Activated naive CD8-positive, alpha-beta T cell treated with anti-CD3 and anti-CD28 coated beads, Interleukin-2, amount 10 ng/mL, durations not matched to agents 7 days and 5 days (primary cell): ENCODE results near the gene SCAMP3. TPM values are rescaled to one million over a fixed set of nuclear protein-coding genes. Genes with fewer than 3 reads are reported as not detected.

Source experiments
- ATAC-seq: fragments of 150-1000 bp; cut with Tn5 transposase; one replicate; pipeline ENCODE4 v1.10.0; 2021; ENCODE audit warnings: low read depth, moderate library complexity
- POLR2A ChIA-PET: fragments of 350-600 bp; sonication (Branson Sonifier 250); formaldehyde crosslinking; loops from one replicate; lab custom pipeline; 2021; ENCODE audit warnings: antibody characterized with exemption; lab: Charles Lee
- DNase-seq: peaks from one replicate; pipeline ENCODE4 v3.0.0; 2021
- H3K27ac Mint-ChIP-seq: one replicate; pipeline ENCODE4 v1.8.0; 2022; ENCODE audit warnings: mild to moderate bottlenecking, mixed read lengths
- H3K27me3 Mint-ChIP-seq: one replicate; pipeline ENCODE4 v1.8.0; 2022; ENCODE audit warnings: mild to moderate bottlenecking, moderate library complexity, mixed read lengths
- H3K36me3 Mint-ChIP-seq: one replicate; pipeline ENCODE4 v1.8.0; 2021; ENCODE audit warnings: mild to moderate bottlenecking, mixed read lengths
- H3K4me1 Mint-ChIP-seq: one replicate; pipeline ENCODE4 v1.8.0; 2021; ENCODE audit warnings: mixed read lengths
- H3K4me3 Mint-ChIP-seq: one replicate; pipeline ENCODE4 v1.8.0; 2022; ENCODE audit warnings: mild to moderate bottlenecking, moderate library complexity, mixed read lengths
- H3K9me3 Mint-ChIP-seq: one replicate; pipeline ENCODE4 v1.8.0; 2021; ENCODE audit warnings: mixed read lengths
- total RNA-seq, 2 experiments: library from RNA; stranded (reverse); gene quantifications; one replicate each; pipeline ENCODE4 v1.2.3, GENCODE V29; 2021

The SCAMP3 gene
- total RNA-seq, 2 experiments from 2014 or later: 81.7 to 84.2 TPM

DNA sequence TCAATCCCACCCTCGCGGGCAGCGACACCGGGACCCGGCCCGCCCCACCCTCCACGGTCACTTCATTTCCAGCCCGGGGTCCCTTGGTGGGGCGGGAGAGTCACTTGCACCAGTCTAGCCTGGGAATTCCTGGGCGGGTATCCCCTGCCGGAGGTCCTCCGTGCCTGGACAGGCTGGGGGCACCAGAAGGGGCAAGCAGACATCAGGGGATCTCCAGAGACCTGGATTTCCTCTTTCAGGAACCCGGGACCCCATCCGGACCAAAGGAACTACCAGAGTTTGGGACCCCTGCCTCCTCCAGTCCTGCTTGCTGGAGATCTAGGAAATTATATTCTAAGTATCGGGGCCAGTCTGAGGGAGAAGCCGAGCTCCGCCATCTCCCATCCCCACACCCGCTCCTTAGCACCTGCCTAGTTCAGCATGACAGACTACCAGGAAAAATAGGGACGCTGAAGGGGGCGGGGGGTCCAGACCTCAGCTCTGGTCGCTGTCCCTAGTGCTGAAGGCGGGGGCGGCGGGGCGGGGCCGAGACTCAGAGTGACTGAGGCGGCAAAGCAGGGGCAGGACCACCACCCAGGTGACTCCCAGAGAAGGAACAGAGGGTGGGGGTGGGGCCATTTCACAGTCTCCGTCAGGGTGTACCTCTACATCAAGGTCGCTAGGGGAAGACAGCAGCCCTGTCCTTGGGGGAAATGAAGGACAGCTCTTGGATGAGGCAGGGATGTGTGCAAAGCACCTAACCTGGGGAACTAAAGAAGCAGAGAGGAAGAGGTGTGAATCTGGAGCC is 15.9 kb upstream of the SCAMP3 start:
- ATAC-seq (peak; percentile 24), DNase-seq (peak; percentile 74)
- Mint-ChIP-seq H3K4me1 (peaks cover 18% of the 10 kb centered on the region), H3K27ac (no peak overlapping the region), H3K27me3 (no peaks in the 10 kb centered on the region), H3K4me3 (peak overlapping the region; percentile 75), H3K9me3 (no peaks in the 10 kb centered on the region), H3K36me3 (no peaks in the 10 kb centered on the region)
- POLR2A ChIA-PET: interaction anchor here (0.6 to 1.3 kb wide), 3 partner anchors 29 to 213 kb away, joined by 3 to 5 read pairs (median 3); no protein-coding TSS in a partner anchor

DNA sequence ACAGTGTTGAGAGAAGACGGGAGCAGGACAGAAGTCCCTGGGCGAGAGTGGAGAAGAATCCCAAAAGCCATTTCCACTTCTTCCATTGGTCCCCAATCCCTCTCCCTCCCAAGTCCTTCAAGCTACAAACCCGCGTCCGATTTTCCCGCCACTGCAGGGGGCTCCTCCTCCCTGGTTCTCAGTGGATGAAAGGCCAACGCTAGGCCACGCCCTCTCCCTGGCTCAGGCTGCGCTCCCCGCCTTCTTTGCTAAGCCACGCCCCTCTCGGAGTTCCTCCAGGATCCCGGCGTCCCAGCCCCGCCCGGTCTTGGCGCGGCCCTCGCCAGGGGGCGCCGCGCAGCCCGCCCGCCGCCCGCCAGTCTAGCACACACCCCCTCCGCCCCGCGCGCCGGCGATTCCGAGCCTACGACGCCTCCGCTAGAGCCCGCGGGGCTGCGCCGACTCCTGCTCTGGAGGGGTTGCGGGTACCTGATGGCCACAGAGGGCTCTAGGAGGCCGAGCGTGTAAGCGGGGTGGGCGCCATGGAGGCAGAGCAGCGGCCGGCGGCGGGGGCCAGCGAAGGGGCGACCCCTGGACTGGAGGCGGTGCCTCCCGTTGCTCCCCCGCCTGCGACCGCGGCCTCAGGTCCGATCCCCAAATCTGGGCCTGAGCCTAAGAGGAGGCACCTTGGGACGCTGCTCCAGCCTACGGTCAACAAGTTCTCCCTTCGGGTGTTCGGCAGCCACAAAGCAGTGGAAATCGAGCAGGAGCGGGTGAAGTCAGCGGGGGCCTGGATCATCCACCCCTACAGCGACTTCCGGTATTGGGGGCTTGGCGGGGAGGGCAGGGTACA is 15.1 kb upstream of the SCAMP3 start, which contains the start of gene HCN3:
TSS of gene HCN3 (plus strand) at position 394 of the 832 bp plus-strand sequence. CDS start at position 522, 128 bp downstream.
- peak; percentile 62 for ATAC-seq
- Mint-ChIP-seq H3K9me3 (no peaks in the 10 kb centered on the region), H3K27me3 (no peaks in the 10 kb centered on the region), H3K36me3 (peaks cover 4% of the 10 kb centered on the region), H3K4me1 (peaks cover 24% of the 10 kb centered on the region), H3K4me3 (peak within 1 kb of the TSS; percentile 77), H3K27ac (no peak within 1 kb of the TSS)
- DNase-seq: peak; percentile 91
- POLR2A ChIA-PET: interaction anchor here (0.6 to 1.3 kb wide), 3 partner anchors 46 to 84 kb away, joined by 3 to 6 read pairs (median 5); no protein-coding TSS in a partner anchor

DNA sequence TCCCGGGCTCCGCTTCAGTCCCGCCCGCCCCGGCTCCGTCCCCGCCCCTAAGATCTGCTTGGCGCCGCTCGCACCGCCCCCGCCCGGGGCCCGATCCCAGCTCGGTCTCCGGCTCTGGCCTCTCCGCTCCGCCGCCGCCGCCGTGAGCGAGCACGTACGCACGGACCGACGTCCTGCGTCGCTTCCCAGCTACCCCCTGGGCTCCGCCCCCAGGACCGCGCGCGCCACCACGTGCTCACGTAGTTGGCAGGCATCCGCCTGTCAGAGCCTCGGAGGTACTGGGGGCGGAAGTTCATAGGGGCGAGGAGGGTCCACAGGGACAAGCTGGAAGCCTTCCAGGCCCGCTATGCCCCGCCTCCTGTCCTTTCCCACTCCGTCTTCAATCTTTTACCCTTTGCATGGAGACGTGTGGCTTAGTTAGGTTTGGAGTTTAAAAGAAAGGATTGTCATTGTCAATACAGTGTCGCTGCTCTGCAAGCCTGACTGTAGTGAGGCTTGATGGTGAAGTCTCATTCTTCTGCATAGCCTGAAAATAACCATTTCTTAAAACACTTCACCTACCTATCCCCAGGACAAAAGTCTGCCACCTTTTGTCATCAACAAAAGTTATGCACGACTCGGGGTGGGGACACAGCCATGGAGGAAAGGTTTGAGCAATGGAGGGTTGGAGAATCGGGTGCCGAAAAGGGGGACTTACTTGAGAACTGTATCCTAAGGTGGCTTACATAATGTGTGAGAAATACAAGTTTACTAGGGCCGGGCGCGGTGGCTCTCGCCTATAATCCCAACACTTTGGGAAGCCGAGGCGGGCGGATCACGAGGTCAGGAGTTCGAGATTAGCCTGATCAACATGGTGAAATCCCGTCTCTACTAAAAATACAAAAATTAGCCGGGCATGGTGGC is 11.4 kb upstream of the SCAMP3 start, which contains the start of gene CLK2:
TSS of gene CLK2 (minus strand) at position 162 of the 903 bp plus-strand sequence. CDS start 2,527 bp downstream, outside the sequence.
- peaks cover 17% of the 10 kb centered on the region for H3K36me3 Mint-ChIP-seq
- H3K9me3 Mint-ChIP-seq: no peaks in the 10 kb centered on the region
- H3K27ac Mint-ChIP-seq: peak within 1 kb of the TSS; percentile 93
- peak within 1 kb of the TSS; percentile 97 for H3K4me3 Mint-ChIP-seq
- peaks cover 32% of the 10 kb centered on the region for H3K4me1 Mint-ChIP-seq
- POLR2A ChIA-PET: interaction anchor here (0.6 to 3.2 kb wide), 16 partner anchors 9 to 66 kb away, joined by 3 to 34 read pairs (median 6); partner anchors contain the start of genes ENTREP3, FDPS and SCAMP3
- DNase-seq: peak; percentile 95
- H3K27me3 Mint-ChIP-seq: no peaks in the 10 kb centered on the region
- peak; percentile 84 for ATAC-seq

DNA sequence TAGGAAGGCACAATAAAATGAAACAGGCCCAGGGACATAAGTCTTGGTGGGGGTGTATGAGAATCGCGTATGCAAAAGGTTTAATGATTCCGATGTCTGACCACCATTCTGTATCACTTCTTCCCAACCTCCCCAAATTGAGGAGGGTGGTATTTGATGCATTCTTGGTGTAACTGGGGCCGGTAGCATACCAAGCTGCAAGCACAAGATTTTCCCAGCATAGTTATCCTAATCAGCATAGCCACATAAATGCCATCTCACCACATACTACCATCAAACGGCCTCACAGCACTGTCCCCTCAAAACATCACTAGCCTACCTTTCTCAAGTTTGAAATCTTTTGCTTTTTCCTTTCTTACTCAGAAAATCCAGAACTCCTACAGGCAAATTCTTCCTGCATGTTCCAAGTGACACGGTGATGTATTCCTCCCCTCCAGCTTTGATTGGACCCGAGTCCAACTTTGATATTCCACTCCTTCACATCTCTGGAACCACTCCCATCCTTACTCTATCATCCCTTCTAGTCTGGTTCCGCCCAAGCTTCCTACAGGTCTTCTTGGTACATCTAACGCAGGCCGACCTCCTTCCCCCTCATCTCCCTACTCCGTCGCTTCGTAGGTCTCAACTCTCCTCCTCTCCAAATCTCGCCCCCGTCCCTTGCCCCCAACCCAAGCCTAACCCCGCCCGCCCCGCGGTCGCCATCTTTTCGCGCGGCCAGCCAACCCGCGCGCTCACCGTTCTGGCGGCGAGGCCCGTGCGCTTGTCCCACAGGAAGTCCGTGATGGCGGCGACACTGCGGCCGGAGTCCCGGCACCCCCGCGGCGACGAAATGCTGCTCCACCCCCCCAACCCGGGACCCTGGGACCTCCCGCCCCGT is 10.5 kb upstream of the SCAMP3 start:
- H3K36me3 Mint-ChIP-seq: peaks cover 17% of the 10 kb centered on the region
- peak; percentile 31 for ATAC-seq

DNA sequence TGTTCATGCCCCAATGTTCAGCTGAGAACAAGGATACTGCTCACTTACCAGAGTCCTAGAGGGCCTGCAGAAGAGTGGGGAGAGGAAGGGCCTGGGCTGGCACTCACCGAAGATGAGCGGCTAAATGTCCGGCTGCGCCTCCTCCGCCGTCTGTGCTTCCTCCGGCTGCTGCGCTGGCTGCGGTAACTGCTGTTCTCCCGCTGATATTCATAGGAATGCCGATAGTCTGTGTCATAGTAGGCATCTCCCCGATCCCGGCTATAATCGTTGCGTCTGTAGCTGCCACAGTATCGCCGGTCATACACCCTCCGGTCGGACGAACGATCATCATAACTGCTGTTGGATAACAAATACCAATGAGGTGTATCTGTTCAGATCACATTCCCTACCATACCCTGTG is 7.2 kb upstream of the SCAMP3 start:
- Mint-ChIP-seq H3K4me3 (no peak overlapping the region), H3K27ac (no peak overlapping the region), H3K9me3 (no peaks in the 10 kb centered on the region), H3K27me3 (no peaks in the 10 kb centered on the region), H3K36me3 (peaks cover 26% of the 10 kb centered on the region), H3K4me1 (peaks cover 22% of the 10 kb centered on the region)
- POLR2A ChIA-PET: interaction anchor here (0.6 kb wide), 1 partner anchor 12 kb away, joined by 3 read pairs; no protein-coding TSS in a partner anchor
- no peak for DNase-seq
- no peak for ATAC-seq

More for the DNA sequence above, 10.5 kb upstream of the SCAMP3 start:
- no peak for DNase-seq
- no peaks in the 10 kb centered on the region for H3K27me3 Mint-ChIP-seq
- H3K9me3 Mint-ChIP-seq: no peaks in the 10 kb centered on the region
- peaks cover 30% of the 10 kb centered on the region for H3K4me1 Mint-ChIP-seq
- POLR2A ChIA-PET: interaction anchor here (0.6 to 3.2 kb wide), 14 partner anchors 8 to 51 kb away, joined by 3 to 34 read pairs (median 6); partner anchors contain the start of genes ENTREP3, FDPS and SCAMP3
- H3K4me3 Mint-ChIP-seq: peak overlapping the region; percentile 97
- peak overlapping the region; percentile 92 for H3K27ac Mint-ChIP-seq

DNA sequence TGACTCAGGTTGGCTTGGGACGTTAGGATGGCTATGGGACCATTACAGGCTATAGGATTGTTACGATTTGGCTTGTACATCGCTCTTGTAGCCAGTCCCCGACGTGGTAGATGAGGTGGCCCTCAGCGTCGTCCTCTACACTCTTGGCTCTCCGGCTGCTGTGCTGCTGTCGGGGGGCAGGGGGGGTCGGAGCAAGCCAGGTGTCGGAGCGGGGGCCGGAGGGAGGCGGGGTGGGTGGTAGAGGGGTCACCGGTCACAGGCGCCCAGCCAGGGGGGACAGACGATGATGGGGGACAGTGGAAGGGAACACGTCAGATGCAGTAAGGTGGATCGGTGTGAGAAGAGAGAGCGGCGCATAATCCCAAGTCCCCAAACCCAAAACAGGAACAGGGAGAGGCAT is 6.5 kb upstream of the SCAMP3 start:
- no peak overlapping the region for H3K27ac Mint-ChIP-seq
- peaks cover 22% of the 10 kb centered on the region for H3K4me1 Mint-ChIP-seq
- POLR2A ChIA-PET: no interaction called here
- H3K9me3 Mint-ChIP-seq: no peaks in the 10 kb centered on the region
- ATAC-seq (no peak), DNase-seq (no peak)
- no peak overlapping the region for H3K4me3 Mint-ChIP-seq
- no peaks in the 10 kb centered on the region for H3K27me3 Mint-ChIP-seq
- peaks cover 29% of the 10 kb centered on the region for H3K36me3 Mint-ChIP-seq

DNA sequence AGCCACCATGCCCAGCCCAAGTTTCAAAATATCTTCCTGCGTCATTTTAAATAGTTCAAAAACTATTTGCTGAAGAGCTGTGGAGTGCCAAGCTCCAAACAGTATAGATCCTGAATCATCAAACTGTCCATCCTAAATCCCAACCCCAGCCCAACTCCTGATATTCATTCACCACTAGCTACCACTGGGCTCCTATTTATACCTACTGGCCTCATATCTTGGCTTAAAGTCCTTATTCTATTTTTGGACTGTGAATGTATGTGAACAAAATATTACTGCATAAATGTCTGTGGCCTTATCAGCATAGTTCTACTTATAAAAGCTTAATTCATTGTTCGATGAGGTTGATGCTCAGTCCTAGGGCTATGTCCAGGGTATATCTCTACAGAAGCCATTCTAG is 5.2 kb upstream of the SCAMP3 start:
- Mint-ChIP-seq H3K36me3 (peaks cover 25% of the 10 kb centered on the region), H3K9me3 (no peaks in the 10 kb centered on the region), H3K4me1 (peaks cover 27% of the 10 kb centered on the region), H3K4me3 (no peak overlapping the region), H3K27me3 (no peaks in the 10 kb centered on the region), H3K27ac (no peak overlapping the region)
- DNase-seq (no peak), ATAC-seq (no peak)
- POLR2A ChIA-PET: interaction anchor here (0.8 kb wide), 1 partner anchor 57 kb away, joined by 3 read pairs; no protein-coding TSS in a partner anchor

DNA sequence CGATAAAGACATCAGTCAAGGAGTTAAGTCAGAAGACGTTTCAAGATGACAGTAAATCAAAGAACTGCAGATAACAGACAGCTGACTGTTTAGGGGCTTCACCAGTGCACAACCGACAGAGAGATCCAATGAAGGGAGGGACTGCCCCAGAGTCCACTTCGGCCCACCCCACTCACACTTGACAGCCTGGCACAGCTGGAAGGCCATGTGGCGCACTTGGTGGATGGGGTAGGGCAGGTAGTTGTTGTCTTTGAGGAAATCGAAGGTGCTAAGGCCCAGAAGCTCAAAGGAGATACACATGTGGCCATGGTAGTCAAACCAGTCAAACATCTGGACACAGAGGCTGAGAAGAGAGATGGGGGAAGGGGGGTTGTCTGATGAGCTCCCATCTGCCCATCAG is 4.4 kb upstream of the SCAMP3 start:
- no peaks in the 10 kb centered on the region for H3K9me3 Mint-ChIP-seq
- POLR2A ChIA-PET: interaction anchor here (1.1 to 1.2 kb wide), 2 partner anchors 57 to 296 kb away, joined by 3 to 4 read pairs; partner anchors contain the start of gene ASH1L
- ATAC-seq: no peak
- peak overlapping the region; percentile 60 for H3K27ac Mint-ChIP-seq
- H3K4me3 Mint-ChIP-seq: no peak overlapping the region
- H3K4me1 Mint-ChIP-seq: peaks cover 28% of the 10 kb centered on the region
- H3K27me3 Mint-ChIP-seq: no peaks in the 10 kb centered on the region
- no peak for DNase-seq
- H3K36me3 Mint-ChIP-seq: peaks cover 22% of the 10 kb centered on the region

DNA sequence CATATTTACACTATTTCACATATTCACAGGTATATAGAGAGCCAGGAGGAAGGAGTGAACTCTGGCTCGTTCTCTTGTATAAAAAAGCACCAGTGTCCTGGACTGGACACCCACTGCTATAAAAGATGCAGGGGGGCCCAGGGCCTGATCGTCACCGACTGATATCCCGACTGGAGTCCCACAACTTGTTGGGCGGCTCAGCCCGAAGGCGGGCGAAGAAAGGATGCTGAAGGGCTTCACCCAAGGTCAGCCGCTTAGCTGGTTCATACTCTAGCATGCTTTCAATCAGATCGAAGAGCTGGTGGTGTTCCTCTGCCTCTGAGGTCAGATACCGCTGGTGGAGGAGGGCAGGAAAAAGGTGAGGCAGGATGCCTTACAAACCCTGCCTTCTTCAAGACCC is 907 bp upstream of the SCAMP3 start:
- ATAC-seq (no peak), DNase-seq (no peak)
- Mint-ChIP-seq H3K27ac (no peak overlapping the region), H3K4me3 (no peak overlapping the region), H3K9me3 (no peaks in the 10 kb centered on the region), H3K36me3 (peaks cover 22% of the 10 kb centered on the region), H3K4me1 (peaks cover 35% of the 10 kb centered on the region), H3K27me3 (no peaks in the 10 kb centered on the region)
- POLR2A ChIA-PET: interaction anchor here (0.8 to 1.5 kb wide), 3 partner anchors 8 to 61 kb away, joined by 3 to 9 read pairs (median 4); partner anchors contain the start of genes CLK2 and ENTREP3

DNA sequence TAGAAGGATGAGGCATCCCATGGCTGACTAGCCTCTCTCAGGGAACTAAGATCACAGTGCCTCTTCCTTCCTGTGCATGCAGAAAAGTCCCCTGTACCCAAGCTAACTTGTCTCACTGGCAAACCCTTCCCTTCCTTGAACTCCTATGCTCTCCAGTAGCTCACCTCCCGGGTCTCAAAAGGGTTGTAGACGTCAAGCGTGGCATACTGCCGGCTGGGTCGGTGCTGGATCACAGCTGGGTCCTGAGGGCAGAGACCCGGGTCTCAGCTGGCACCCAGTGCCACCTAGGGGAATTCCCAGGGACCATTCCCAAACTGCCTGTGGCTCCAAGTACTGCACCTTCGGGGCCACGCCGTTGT is 688 bp downstream of the SCAMP3 start:
- peak overlapping the region; percentile 93 for H3K27ac Mint-ChIP-seq
- peaks cover 35% of the 10 kb centered on the region for H3K4me1 Mint-ChIP-seq
- ATAC-seq (peak; percentile 30), DNase-seq (no peak)
- no peaks in the 10 kb centered on the region for H3K9me3 Mint-ChIP-seq
- POLR2A ChIA-PET: interaction anchor here (1.0 to 4.4 kb wide), 14 partner anchors 10 to 301 kb away, joined by 3 to 35 read pairs (median 6); partner anchors contain the start of genes ASH1L, CLK2 and FDPS
- H3K36me3 Mint-ChIP-seq: peaks cover 22% of the 10 kb centered on the region
- no peaks in the 10 kb centered on the region for H3K27me3 Mint-ChIP-seq
- peak overlapping the region; percentile 97 for H3K4me3 Mint-ChIP-seq

DNA sequence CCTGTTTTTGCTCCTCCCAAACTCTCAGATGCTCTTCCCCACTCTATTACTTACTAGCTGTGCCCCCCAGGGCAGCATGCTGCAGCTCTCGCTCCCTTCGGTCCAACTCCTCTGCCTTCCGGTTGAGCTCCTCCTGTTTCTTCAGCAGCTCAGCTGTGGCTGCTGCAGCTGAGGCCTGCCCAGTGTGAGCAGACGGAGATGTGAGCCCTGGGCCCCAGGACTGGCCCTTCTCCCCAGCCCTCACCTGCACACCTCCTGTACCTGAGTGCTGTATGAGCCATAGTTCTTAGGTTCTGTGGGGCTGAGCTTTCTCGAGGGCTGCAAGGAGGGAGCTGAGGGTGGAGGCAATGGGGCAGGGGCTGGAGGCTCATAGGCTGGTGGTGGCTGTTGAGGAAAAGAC is 1.9 kb downstream of the SCAMP3 start:
- no peak for ATAC-seq
- H3K4me1 Mint-ChIP-seq: peaks cover 38% of the 10 kb centered on the region
- H3K27me3 Mint-ChIP-seq: no peaks in the 10 kb centered on the region
- H3K9me3 Mint-ChIP-seq: no peaks in the 10 kb centered on the region
- no peak for DNase-seq
- POLR2A ChIA-PET: interaction anchor here (1.3 to 4.4 kb wide), 5 partner anchors 9 to 62 kb away, joined by 4 to 35 read pairs (median 8); partner anchors contain the start of gene CLK2
- peaks cover 16% of the 10 kb centered on the region for H3K36me3 Mint-ChIP-seq
- no peak overlapping the region for H3K27ac Mint-ChIP-seq
- no peak overlapping the region for H3K4me3 Mint-ChIP-seq
